Endothelial cell of umbilical vein (primary cell): ENCODE measurements around the gene ZNF783. TPM values are rescaled to one million over a fixed set of nuclear protein-coding genes. Genes with fewer than 3 reads are reported as not detected.

Source experiments
- BruUV-seq: library from RNA; stranded (reverse); fragments of 400-500 nt; replicated peaks from 2 replicates; lab custom pipeline; 2021; lab: Mats Ljungman, UMichigan
- CTCF ChIA-PET: fragments of 300-600, 350-600 bp; sonication (Branson Sonifier 250); formaldehyde crosslinking; loops from one replicate; lab custom pipeline; 2021; ENCODE audit warnings: antibody characterized with exemption, inconsistent platforms; lab: Charles Lee
- POLR2A ChIA-PET: fragments of 300-600, 350-600 bp; sonication (Branson Sonifier 250); formaldehyde crosslinking; loops from one replicate; lab custom pipeline; 2021; ENCODE audit warnings: antibody characterized with exemption, inconsistent platforms; lab: Charles Lee
- DNase-seq: peaks from one replicate; pipeline ENCODE4 v3.0.0-alpha.2; 2011; ENCODE audit warnings: low read depth, low spot score
- FAIRE-seq: peaks from 2 replicates; lab custom pipeline; 2011; peaks lifted over from hg19 to GRCh38; lab: Jason Lieb, UNC
- H2AFZ ChIP-seq: 2 replicates; pipeline ENCODE4 v1.6.0; 2012; ENCODE audit warnings: low read depth, low read length, control low read depth, inconsistent platforms
- H3K27ac ChIP-seq: 2 replicates; pipeline ENCODE4 v1.5.1; 2011; ENCODE audit warnings: low read depth, mild to moderate bottlenecking, control low read depth, low read length, moderate library complexity; ENCODE audit not compliant: insufficient read depth
- H3K27me3 ChIP-seq, 2 experiments: 2 replicates each; pipeline versions ENCODE4 v1.6.0 to v1.6.1; 2011; ENCODE audit warnings: low read length in 2 of 2, mixed read lengths in 1 of 2; ENCODE audit not compliant: control insufficient read depth in 2 of 2, insufficient read depth in 2 of 2
- H3K36me3 ChIP-seq, 2 experiments: 2 replicates in 1 of 2; 3 replicates in 1 of 2; pipeline ENCODE4 v1.5.1; 2011; ENCODE audit warnings: low read length in 2 of 2, mild to moderate bottlenecking in 1 of 2, moderate library complexity in 1 of 2; ENCODE audit not compliant: control insufficient read depth in 2 of 2, insufficient read depth in 2 of 2; ENCODE audit errors: extremely low read depth in 1 of 2
- H3K4me1 ChIP-seq: 3 replicates; pipeline ENCODE4 v1.5.1; 2011; ENCODE audit warnings: mild to moderate bottlenecking, low read length; ENCODE audit not compliant: control insufficient read depth, insufficient read depth; ENCODE audit errors: extremely low read depth
- H3K4me2 ChIP-seq: 2 replicates; pipeline ENCODE4 v1.6.1; 2011; ENCODE audit warnings: low read length, control low read depth, mixed read lengths; ENCODE audit not compliant: insufficient read depth
- H3K4me3 ChIP-seq, 3 experiments: fragments of 200-600 bp in 1 of 3; sonication (generic), shearing (Covaris generic) in 1 of 3; replicated peaks in 1 of 3; 2 replicates each; pipeline ENCODE4 v1.5.1; 2011 to 2016; ENCODE audit warnings: control low read depth in 3 of 3, low read length in 3 of 3, mild to moderate bottlenecking in 2 of 3, inconsistent platforms in 1 of 3, low read depth in 1 of 3, moderate library complexity in 1 of 3; ENCODE audit not compliant: insufficient read depth in 1 of 3
- H3K79me2 ChIP-seq: 2 replicates; pipeline ENCODE4 v1.6.0; 2012; ENCODE audit warnings: low read length, inconsistent platforms; ENCODE audit not compliant: control insufficient read depth, insufficient read depth
- H3K9ac ChIP-seq: replicated peaks from 2 replicates; pipeline ENCODE3; 2011; ENCODE audit warnings: low read length, control low read depth; ENCODE audit not compliant: insufficient read depth; ENCODE audit errors: extremely low read depth
- H3K9me1 ChIP-seq: replicated peaks from 3 replicates; pipeline ENCODE4 v1.6.0; 2011; ENCODE audit warnings: mild to moderate bottlenecking, low read length; ENCODE audit not compliant: control insufficient read depth, insufficient read depth; ENCODE audit errors: extremely low read depth
- H3K9me3 ChIP-seq: replicated peaks from 2 replicates; pipeline ENCODE4 v1.5.1; 2012; ENCODE audit warnings: low read length, inconsistent platforms; ENCODE audit not compliant: control insufficient read depth, insufficient read depth
- H4K20me1 ChIP-seq: replicated peaks from 2 replicates; pipeline ENCODE3; 2011; ENCODE audit warnings: mild to moderate bottlenecking, low read length; ENCODE audit not compliant: control insufficient read depth, insufficient read depth; ENCODE audit errors: extremely low read depth
- EZH2 ChIP-seq: IDR thresholded peaks from 2 replicates; pipeline ENCODE4 v1.6.1; 2012; ENCODE audit warnings: borderline replicate concordance, low read depth, mild to moderate bottlenecking, moderate library complexity, low read length, inconsistent platforms; ENCODE audit not compliant: severe bottlenecking
- FOS ChIP-seq: IDR thresholded peaks from 2 replicates; pipeline ENCODE4 v1.6.1; 2011; ENCODE audit warnings: mild to moderate bottlenecking, low read length, moderate library complexity, borderline replicate concordance; ENCODE audit not compliant: insufficient read depth
- GATA2 ChIP-seq: IDR thresholded peaks from 2 replicates; pipeline ENCODE4 v1.7.0; 2011; ENCODE audit warnings: low read depth, mild to moderate bottlenecking, moderate library complexity, mixed read lengths, low read length; ENCODE audit not compliant: insufficient read length, insufficient read depth
- JUN ChIP-seq: IDR thresholded peaks from 2 replicates; pipeline ENCODE4 v1.6.1; 2011; ENCODE audit warnings: borderline replicate concordance, low read depth; ENCODE audit not compliant: insufficient read length, insufficient read depth
- MYC ChIP-seq: IDR thresholded peaks from one replicate; pipeline ENCODE4 v1.6.1; 2011; ENCODE audit warnings: mild to moderate bottlenecking, low read depth, low read length
- POLR2A ChIP-seq: IDR thresholded peaks from 2 replicates; pipeline ENCODE4 v1.6.1; 2012; ENCODE audit warnings: low read depth, mild to moderate bottlenecking, control low read depth, low read length
- POLR2AphosphoS5 ChIP-seq: IDR thresholded peaks from 2 replicates; pipeline ENCODE4 v1.6.1; 2012; ENCODE audit warnings: low read depth, mild to moderate bottlenecking, control low read depth, low read length, moderate library complexity; ENCODE audit not compliant: insufficient read depth
- dilution Hi-C: fragments of 300-500 bp; cut with MboI; formaldehyde crosslinking; loops from one replicate; pipeline ENCODE4 v1.15.0; 2019; ENCODE audit warnings: low sequenced_read_pairs; ENCODE audit not compliant: extremely low pct_ligation_motif_present
- intact Hi-C: fragments of 100-400 bp; cut with micrococcal nuclease; formaldehyde crosslinking; loops from one replicate; pipeline ENCODE4 v1.10.0; 2022
- polyA plus RNA-seq, 4 experiments: library from polyadenylated mRNA; depleted of rRNA in 3 of 4; stranded (reverse) in 3 of 4; unstranded in 1 of 4; fragments of >200 nt; gene quantifications; 2 replicates each; pipeline versions ENCODE4 v1.2.1 to v1.2.3, GENCODE V29; 2011 to 2012; ENCODE audit warnings: missing spikeins in 1 of 4
- total RNA-seq: library from RNA; stranded (reverse); gene quantifications from 2 replicates; pipeline ENCODE4 v1.2.3, GENCODE V29; 2021
- TF ChIP-seq, protein P1 (sequence below): IDR thresholded peaks from 2 replicates; pipeline ENCODE4 v1.6.1; 2011; ENCODE audit not compliant: insufficient read depth, insufficient read length
- TF ChIP-seq, protein P2 (sequence below), 2 donors: IDR thresholded peaks; 1 replicate in 1 of 2; 2 replicates in 1 of 2; pipeline ENCODE4 v1.5.1; 2011; ENCODE audit warnings: low read length in 2 of 2, mild to moderate bottlenecking in 2 of 2, moderate library complexity in 2 of 2, control low read depth in 1 of 2, inconsistent platforms in 1 of 2, low read depth in 1 of 2; ENCODE audit not compliant: insufficient read depth in 1 of 2; ENCODE audit errors: extremely low read depth in 1 of 2

ZNF783 gene
- total and polyA plus RNA-seq, 2 donors (not counting 3 experiments of a cell fraction or from before 2014, with no cell fraction given) = 7.3 to 9.8 TPM

DNA sequence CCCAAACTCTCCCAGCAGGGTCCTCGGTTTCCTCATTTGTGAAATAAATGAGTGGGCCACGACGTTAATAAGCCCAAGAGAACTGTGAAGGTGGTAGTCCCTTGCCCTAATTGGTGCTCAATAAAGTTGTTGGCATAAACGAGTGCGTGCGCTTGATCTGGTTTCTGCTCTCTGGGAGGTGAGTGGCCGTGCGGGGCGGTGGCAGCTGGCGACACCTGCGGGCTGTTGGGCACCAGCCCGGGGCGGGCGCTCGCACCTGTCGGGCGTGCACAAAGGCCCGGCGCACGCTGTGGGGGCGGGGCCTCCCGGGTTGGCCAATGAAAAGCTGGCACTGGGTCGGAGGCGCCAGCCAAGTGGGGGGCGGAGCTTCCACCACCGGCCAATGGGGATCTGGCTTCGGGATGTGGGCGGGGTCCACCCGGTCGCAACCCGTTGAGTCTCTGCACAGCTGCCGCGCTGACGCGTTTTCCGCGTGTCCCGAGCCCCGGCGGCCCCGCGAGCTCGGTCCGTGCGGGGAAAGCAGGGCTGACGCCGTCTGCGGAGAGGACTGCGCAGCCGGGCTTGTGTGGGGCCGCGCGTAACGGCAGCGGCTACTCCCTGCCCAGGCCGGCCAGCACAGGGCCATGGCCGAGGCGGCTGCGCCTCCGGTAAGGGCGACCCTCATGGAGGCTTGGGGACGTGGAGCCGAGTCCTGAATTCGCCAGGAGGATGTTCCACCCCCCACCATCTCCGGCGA, 23.0 kb downstream of the ZNF783 start:
- Histone ChIP-seq H3K9me3 (no peaks in the 10 kb centered on the region), H3K4me3 (peak overlapping the region; percentile 43 to 76 (median 73)), H3K27ac (no peak overlapping the region), H2AFZ (peak overlapping the region; percentile 94), H3K9me1 (no peaks in the 10 kb centered on the region), H3K9ac (peak overlapping the region; percentile 54), H3K79me2 (no peaks in the 10 kb centered on the region), H3K27me3 (no peaks in the 10 kb centered on the region), H4K20me1 (no peaks in the 10 kb centered on the region), H3K36me3 (peaks cover 0 to 3% of the 10 kb centered on the region in 2 experiments), H3K4me2 (peak overlapping the region; percentile 96), H3K4me1 (peaks cover 9% of the 10 kb centered on the region)
- FAIRE-seq = peak; percentile 92
- TF ChIP-seq, protein P1, sequence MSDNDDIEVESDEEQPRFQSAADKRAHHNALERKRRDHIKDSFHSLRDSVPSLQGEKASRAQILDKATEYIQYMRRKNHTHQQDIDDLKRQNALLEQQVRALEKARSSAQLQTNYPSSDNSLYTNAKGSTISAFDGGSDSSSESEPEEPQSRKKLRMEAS = peak; percentile 43
- TF ChIP-seq GATA2 = no peak
- peak; percentile 85 for TF ChIP-seq POLR2AphosphoS5
- TF ChIP-seq POLR2A = peak; percentile 80
- CTCF ChIA-PET = interaction anchor here (0.6 to 2.1 kb wide), 6 partner anchors 10 to 314 kb away, joined by 3 to 19 read pairs (median 3); partner anchors contain the start of gene ZNF783
- intact Hi-C loops = loop anchor here (1.0 to 10.0 kb wide), 3 partner anchors 23 to 340 kb away; partner anchors contain the start of genes ZNF212 and ZNF783
- DNase-seq = peak; percentile 95
- POLR2A ChIA-PET = no interaction called here
- dilution Hi-C loops = no loop called here
- BruUV-seq = no TSS peak

DNA sequence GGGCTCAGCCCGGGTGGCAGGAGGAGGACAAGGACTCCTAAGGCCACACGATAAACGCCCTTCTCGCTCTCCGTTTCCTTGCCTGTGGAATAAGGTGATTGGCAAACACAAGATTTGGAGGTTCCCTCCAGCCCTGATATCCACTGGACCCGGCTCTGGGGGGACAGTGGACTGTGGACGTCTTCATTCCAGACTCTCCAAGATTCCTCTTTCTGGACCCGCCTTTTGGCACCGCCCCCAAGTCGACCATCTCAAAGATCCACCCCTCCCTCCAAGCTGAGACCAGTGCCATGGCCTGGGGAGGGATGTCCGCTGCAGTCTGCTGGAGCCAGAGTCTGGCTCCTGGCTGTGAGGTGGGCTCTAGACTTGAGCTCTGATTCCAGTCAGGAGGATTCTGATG, 23.6 kb downstream of the ZNF783 start:
- FAIRE-seq = no peak
- H3K4me1 ChIP-seq = peaks cover 9% of the 10 kb centered on the region
- no peak overlapping the region for H3K27ac ChIP-seq
- dilution Hi-C loops = no loop called here
- ChIA-PET POLR2A (no interaction called here), CTCF (interaction anchor here (0.6 to 2.1 kb wide), 6 partner anchors 11 to 314 kb away, joined by 3 to 19 read pairs (median 3); partner anchors contain the start of gene ZNF783)
- peak overlapping the region; percentile 94 for H2AFZ ChIP-seq
- peak overlapping the region; percentile 54 for H3K9ac ChIP-seq
- no peaks in the 10 kb centered on the region for H3K79me2 ChIP-seq
- DNase-seq = peak; percentile 34
- intact Hi-C loops = loop anchor here (1.0 to 10.0 kb wide), 3 partner anchors 23 to 339 kb away; partner anchors contain the start of genes ZNF212 and ZNF783
- peak overlapping the region; percentile 43 to 76 (median 73) for H3K4me3 ChIP-seq
- no peaks in the 10 kb centered on the region for H4K20me1 ChIP-seq
- H3K36me3 ChIP-seq = peaks cover 0 to 3% of the 10 kb centered on the region in 2 experiments
- H3K9me3 ChIP-seq = no peaks in the 10 kb centered on the region
- peak overlapping the region; percentile 96 for H3K4me2 ChIP-seq
- BruUV-seq = no TSS peak
- no peaks in the 10 kb centered on the region for H3K9me1 ChIP-seq
- TF ChIP-seq MYC (no peak), FOS (no peak), POLR2AphosphoS5 (no peak), JUN (no peak), EZH2 (no peak), POLR2A (no peak), GATA2 (no peak)
- TF ChIP-seq, protein P1 = no peak
- TF ChIP-seq, protein P2, sequence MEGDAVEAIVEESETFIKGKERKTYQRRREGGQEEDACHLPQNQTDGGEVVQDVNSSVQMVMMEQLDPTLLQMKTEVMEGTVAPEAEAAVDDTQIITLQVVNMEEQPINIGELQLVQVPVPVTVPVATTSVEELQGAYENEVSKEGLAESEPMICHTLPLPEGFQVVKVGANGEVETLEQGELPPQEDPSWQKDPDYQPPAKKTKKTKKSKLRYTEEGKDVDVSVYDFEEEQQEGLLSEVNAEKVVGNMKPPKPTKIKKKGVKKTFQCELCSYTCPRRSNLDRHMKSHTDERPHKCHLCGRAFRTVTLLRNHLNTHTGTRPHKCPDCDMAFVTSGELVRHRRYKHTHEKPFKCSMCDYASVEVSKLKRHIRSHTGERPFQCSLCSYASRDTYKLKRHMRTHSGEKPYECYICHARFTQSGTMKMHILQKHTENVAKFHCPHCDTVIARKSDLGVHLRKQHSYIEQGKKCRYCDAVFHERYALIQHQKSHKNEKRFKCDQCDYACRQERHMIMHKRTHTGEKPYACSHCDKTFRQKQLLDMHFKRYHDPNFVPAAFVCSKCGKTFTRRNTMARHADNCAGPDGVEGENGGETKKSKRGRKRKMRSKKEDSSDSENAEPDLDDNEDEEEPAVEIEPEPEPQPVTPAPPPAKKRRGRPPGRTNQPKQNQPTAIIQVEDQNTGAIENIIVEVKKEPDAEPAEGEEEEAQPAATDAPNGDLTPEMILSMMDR (IDR thresholded peaks at IDR 0.05; ENCODE audit: extremely low read depth in 1 of 2, insufficient read depth in 1 of 2, low read depth in 1 of 2, low read length in 2 of 2) = no peak
- no peaks in the 10 kb centered on the region for H3K27me3 ChIP-seq
